AG04449 (cell line): ENCODE data around the gene SIPA1L3.

Source experiments
- CTCF ChIA-PET: fragments of 350-600 bp; formaldehyde crosslinking; extraction: SDS; loops from one replicate; lab custom pipeline; 2021; ENCODE audit warnings: antibody characterized with exemption; lab: Yijun Ruan, JAX
- POLR2A ChIA-PET: fragments of 400-600, 350-600 bp; formaldehyde crosslinking; extraction: SDS; loops from one replicate; lab custom pipeline; 2020; ENCODE audit warnings: antibody characterized with exemption, inconsistent platforms; lab: Yijun Ruan, JAX
- DNase-seq: peaks from one replicate; pipeline ENCODE4 v3.0.0-alpha.2; 2010; ENCODE audit warnings: low read depth, low spot score
- H3K4me3 ChIP-seq: 2 replicates; pipeline ENCODE4 v1.5.1; 2011; ENCODE audit warnings: low read depth, mild to moderate bottlenecking, control low read depth, low read length
- CTCF ChIP-seq: IDR thresholded peaks from one replicate; pipeline ENCODE4 v1.5.1; 2011; ENCODE audit warnings: mild to moderate bottlenecking, moderate library complexity, low read length, control low read depth, inconsistent platforms; ENCODE audit not compliant: insufficient read depth; ENCODE audit errors: missing control alignments

SIPA1L3 gene

DNA sequence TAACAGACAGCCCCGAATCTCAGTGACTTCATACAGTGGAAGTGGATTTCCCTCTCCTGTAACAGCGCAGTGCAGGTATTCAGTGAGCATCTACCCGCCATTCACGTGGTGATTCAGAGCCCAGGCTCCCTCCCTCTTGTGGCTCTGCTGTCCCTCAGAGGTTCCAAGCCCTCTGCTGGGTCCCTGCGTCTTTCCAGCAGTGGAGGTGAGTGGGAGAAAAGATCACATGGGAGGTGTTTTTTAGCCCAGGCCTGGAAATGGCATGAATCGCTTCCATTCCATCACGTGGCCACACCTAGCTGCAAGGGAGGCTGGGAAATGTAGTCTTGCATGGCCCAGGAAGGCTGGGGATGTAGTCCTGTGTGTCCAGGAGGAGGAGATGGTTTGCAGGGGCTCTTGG is 255.6 kb downstream of the SIPA1L3 start:
- H3K4me3 ChIP-seq: no peak overlapping the region
- no peak for TF ChIP-seq CTCF
- ChIA-PET POLR2A (no interaction called here), CTCF (interaction anchor here (1.8 kb wide), 1 partner anchor 260 kb away, joined by 5 read pairs; no protein-coding TSS in a partner anchor)
- DNase-seq: no peak

DNA sequence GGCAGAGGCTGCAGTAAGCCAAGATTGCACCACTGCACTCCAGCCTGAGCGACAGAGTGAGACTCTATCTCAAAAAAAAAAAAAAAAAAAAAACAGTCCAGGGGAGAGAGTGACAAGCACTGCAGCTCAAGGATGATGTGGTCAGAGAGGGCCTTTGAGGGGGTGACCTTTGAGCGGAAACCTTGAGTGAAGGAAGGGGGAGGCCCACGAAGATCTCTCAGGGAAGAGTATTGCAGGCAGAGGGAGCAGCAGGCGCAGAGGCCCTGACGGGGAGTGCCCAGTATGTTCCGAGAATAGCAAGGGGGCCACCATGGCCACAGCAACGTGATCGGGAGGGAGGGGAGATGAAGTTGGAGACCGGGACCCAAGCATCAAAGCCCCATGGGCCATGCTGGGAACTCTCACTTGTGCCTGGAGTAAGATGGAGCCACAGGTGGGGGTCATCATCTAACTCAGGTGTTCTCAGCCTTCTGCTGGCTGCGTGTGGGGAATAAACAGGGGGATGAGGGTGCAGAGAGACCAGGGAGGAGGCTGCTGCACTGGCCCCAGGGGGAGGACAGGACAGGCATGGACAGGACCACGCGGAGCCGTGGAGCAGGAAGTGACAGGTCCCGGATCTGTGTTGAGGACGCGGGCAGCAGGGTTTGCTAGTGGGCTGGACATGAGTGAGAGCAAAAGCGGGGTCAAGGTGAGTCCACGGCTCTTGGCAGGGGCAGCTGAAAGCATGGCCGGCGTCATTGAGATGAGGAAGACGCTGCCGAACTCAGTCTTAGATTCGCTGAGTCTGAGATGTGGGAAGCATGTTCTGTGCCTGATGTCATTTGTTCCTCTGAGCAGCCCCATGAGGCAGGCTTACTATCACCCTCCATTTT is 256.6 kb downstream of the SIPA1L3 start:
- TF ChIP-seq CTCF: no peak
- no peak for DNase-seq
- POLR2A ChIA-PET: no interaction called here
- CTCF ChIA-PET: no interaction called here
- H3K4me3 ChIP-seq: no peak overlapping the region

DNA sequence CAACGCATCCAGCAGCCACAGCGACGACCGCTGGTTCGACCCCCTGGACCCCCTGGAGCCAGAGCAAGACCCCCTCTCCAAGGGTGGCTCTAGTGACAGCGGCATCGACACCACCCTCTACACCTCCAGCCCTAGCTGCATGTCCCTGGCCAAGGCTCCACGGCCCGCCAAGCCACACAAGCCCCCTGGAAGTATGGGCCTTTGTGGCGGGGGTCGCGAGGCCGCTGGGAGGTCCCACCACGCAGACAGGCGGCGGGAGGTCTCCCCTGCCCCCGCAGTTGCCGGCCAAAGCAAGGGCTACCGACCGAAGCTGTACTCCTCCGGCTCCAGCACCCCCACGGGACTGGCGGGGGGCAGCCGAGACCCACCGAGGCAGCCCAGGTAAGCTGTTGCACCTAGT is 257.5 kb downstream of the SIPA1L3 start:
- CTCF ChIA-PET: no interaction called here
- H3K4me3 ChIP-seq: no peak overlapping the region
- TF ChIP-seq CTCF: no peak
- POLR2A ChIA-PET: no interaction called here
- no peak for DNase-seq

DNA sequence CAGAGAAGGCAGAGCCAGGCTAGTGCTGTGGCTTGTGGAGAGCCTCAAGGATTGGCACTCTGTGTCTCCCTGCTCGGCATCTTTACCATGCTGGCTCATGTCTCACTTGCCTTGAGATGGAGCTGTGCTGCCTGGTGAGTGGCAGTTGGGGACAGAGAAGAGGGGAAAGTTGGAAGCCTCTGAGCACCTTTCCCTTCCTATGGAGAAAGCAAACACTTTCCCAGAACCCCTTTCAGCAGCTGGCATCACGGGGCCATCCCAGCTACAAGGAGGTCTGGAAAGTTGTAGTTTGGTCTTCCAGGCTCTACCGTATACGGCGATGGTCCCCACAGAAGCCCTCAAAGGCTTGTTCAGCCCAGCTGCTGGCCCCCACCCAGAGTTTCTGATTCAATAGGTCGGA is 258.3 kb downstream of the SIPA1L3 start:
- CTCF ChIA-PET: no interaction called here
- no peak for DNase-seq
- no peak overlapping the region for H3K4me3 ChIP-seq
- no peak for TF ChIP-seq CTCF
- POLR2A ChIA-PET: no interaction called here

DNA sequence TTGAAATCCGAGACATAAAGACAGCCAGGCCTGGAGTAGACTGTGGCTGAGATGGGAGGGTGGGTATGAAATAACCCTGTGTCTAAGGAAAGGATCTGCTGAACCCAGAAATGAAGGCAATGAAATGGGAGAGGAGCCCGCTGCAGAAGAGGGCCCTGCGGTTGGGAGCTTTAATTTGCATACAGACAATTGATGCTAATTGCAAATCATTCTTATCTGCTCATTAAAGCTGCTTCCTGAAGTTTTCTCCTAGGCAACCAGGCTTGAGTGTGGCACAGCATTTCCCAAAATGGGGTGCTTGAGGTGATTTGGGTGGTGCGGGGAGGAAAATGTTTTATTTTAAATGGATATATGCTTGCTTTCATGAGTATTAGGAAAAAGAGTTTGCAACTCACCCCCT is 261.6 kb downstream of the SIPA1L3 start:
- ChIA-PET CTCF (interaction anchor here (0.9 kb wide), 1 partner anchor 266 kb away, joined by 4 read pairs; no protein-coding TSS in a partner anchor), POLR2A (no interaction called here)
- DNase-seq: no peak
- no peak overlapping the region for H3K4me3 ChIP-seq
- TF ChIP-seq CTCF: no peak

DNA sequence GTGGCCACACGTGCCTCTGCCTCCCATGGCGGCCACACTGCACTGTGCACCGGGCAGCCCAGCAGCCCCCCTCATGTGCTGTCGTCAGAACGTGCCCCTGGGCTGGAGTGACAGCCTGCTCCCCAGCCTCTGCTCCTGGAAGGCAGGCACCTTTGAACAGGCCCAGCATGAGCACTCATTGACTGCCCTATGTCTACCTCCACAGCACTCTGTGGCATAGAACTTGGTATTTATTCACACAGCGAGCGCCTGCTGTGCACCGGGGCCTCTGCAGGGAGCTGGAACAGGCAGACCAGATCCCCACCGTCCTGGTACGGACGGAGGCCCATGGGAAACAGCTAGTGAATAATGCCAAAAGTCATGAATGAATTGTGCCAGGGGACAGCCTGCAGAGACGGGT is 263.3 kb downstream of the SIPA1L3 start:
- ChIA-PET CTCF (interaction anchor here (0.9 to 2.4 kb wide), 2 partner anchors 28 to 268 kb away, joined by 4 to 7 read pairs; no protein-coding TSS in a partner anchor), POLR2A (no interaction called here)
- no peak for TF ChIP-seq CTCF
- H3K4me3 ChIP-seq: no peak overlapping the region
- DNase-seq: no peak
